Suprapubic skin (tissue), 4 donors: ENCODE results near the gene CCSER2. TPM values are rescaled to one million over a fixed set of nuclear protein-coding genes. Genes with fewer than 3 reads are reported as not detected.
"Not testable (repeated sequence)": the region's sequence is repeated elsewhere in the genome, so short reads cannot be mapped to it uniquely, and the experiment has no call there.

Experiments used
- DNase-seq, 2 donors: peaks; one replicate each; pipeline ENCODE4 v3.0.0-alpha.2; 2019; ENCODE audit warnings: low spot score in 2 of 2
- H3K27ac ChIP-seq: fragments of 200-600 bp; sonication (generic); one replicate; pipeline ENCODE4 v1.5.1; 2019
- H3K27me3 ChIP-seq: fragments of 200-600 bp; sonication (generic); one replicate; pipeline ENCODE4 v1.5.1; 2019
- H3K36me3 ChIP-seq: fragments of 200-600 bp; sonication (generic); one replicate; pipeline ENCODE4 v1.5.1; 2019
- H3K4me1 ChIP-seq: fragments of 200-600 bp; sonication (generic); one replicate; pipeline ENCODE4 v1.5.1; 2019
- H3K4me3 ChIP-seq: fragments of 200-600 bp; sonication (generic); one replicate; pipeline ENCODE4 v1.5.1; 2019; ENCODE audit warnings: mild to moderate bottlenecking
- H3K9me3 ChIP-seq: fragments of 200-600 bp; sonication (generic); one replicate; pipeline ENCODE4 v1.5.1; 2019
- CTCF ChIP-seq, 2 donors: fragments of 200-600 bp in 1 of 2; fragments of 450-650 bp in 1 of 2; sonication (generic) in 1 of 2; IDR thresholded peaks; one replicate each; pipeline ENCODE4 v1.5.1; 2016 to 2019; ENCODE audit warnings: antibody characterized with exemption in 2 of 2, mild to moderate bottlenecking in 1 of 2, moderate library complexity in 1 of 2
- EP300 ChIP-seq: sonication (generic); formaldehyde crosslinking; IDR thresholded peaks from one replicate; pipeline ENCODE4 v1.6.1; 2017; ENCODE audit warnings: antibody characterized with exemption
- POLR2A ChIP-seq, 2 donors: fragments of 450-650 bp; IDR thresholded peaks; one replicate each; pipeline ENCODE4 v1.6.1; 2017; ENCODE audit warnings: antibody characterized with exemption in 2 of 2, mild to moderate bottlenecking in 2 of 2, moderate library complexity in 2 of 2
- POLR2AphosphoS5 ChIP-seq, 3 donors: sonication (generic); formaldehyde crosslinking; IDR thresholded peaks; one replicate each; pipeline ENCODE4 v1.6.1; 2017; ENCODE audit warnings: antibody characterized with exemption in 3 of 3
- whole genome bisulfite sequencing: methylation state at CpG from one replicate; pipeline ENCODE4 v1.1.5; 2018; 5-methylcytosine and 5-hydroxymethylcytosine counted together
- total RNA-seq, 4 donors: library from RNA; depleted of rRNA; stranded (reverse); fragments of >200 nt; gene quantifications; one replicate each; pipeline ENCODE4 v1.1.0, GENCODE V29; 2016

CCSER2 gene
- 10 to 100 TPM; 39.8 to 52.7 (median 47.9) TPM for total RNA-seq

- WGBS = under 1% methylated on average over 34 of the region's 104 CpGs
- peak within 1 kb of the TSS; percentile 96 for H3K27ac ChIP-seq
Measured at GRCh38 chr10:84328418-84329195, at the start of gene CCSER2. TSS of gene CCSER2 (plus strand) at chr10:84328589. CDS start at chr10:84371053, 42,464 bp downstream.

GRCh38 chr10:84279876-84280475 is 48.4 kb upstream of the CCSER2 start:
- not testable (repeated sequence) for H3K27ac ChIP-seq, H3K36me3 ChIP-seq, H3K4me3 ChIP-seq, H3K4me1 ChIP-seq, DNase-seq, H3K9me3 ChIP-seq
- 77% methylated on average over 31 of the region's 31 CpGs for WGBS
- H3K27me3 ChIP-seq = peaks cover 11% of the 10 kb centered on the region

More at GRCh38 chr10:84328418-84329195, at the start of gene CCSER2:
- DNase-seq = peak; percentile 98
- peak within 1 kb of the TSS; percentile 100 for H3K4me3 ChIP-seq
- H3K36me3 ChIP-seq = no peaks in the 10 kb centered on the region
- H3K27me3 ChIP-seq = no peaks in the 10 kb centered on the region
- peak in 1 of 2 donors; percentile 87 for TF ChIP-seq POLR2A (IDR thresholded peaks at IDR 0.05)
- no peak for TF ChIP-seq POLR2AphosphoS5 (IDR thresholded peaks at IDR 0.05)
- TF ChIP-seq CTCF (IDR thresholded peaks at IDR 0.05) = peak in 1 of 2 donors; percentile 8
- no peak for TF ChIP-seq EP300
- peaks cover 23% of the 10 kb centered on the region for H3K4me1 ChIP-seq
- no peaks in the 10 kb centered on the region for H3K9me3 ChIP-seq

- H3K9me3 ChIP-seq = no peaks in the 10 kb centered on the region
- DNase-seq = no peak
- H3K36me3 ChIP-seq = no peaks in the 10 kb centered on the region
- no peaks in the 10 kb centered on the region for H3K27me3 ChIP-seq
- no peak overlapping the region for H3K27ac ChIP-seq
- no peak for TF ChIP-seq EP300
- TF ChIP-seq CTCF (IDR thresholded peaks at IDR 0.05) = no peak
- TF ChIP-seq POLR2AphosphoS5 (IDR thresholded peaks at IDR 0.05) = no peak
- no peak for TF ChIP-seq POLR2A (IDR thresholded peaks at IDR 0.05)
- no peaks in the 10 kb centered on the region for H3K4me1 ChIP-seq
- H3K4me3 ChIP-seq = no peak overlapping the region
Measured at GRCh38 chr10:84286695-84287094, 41.7 kb upstream of the CCSER2 start.

- H3K9me3 ChIP-seq = no peaks in the 10 kb centered on the region
- DNase-seq = no peak
- H3K4me1 ChIP-seq = no peaks in the 10 kb centered on the region
- WGBS = 87% methylated on average over 1 of the region's 1 CpG
- no peak overlapping the region for H3K27ac ChIP-seq
- no peaks in the 10 kb centered on the region for H3K27me3 ChIP-seq
- H3K4me3 ChIP-seq = no peak overlapping the region
- TF ChIP-seq EP300 (no peak), POLR2A (IDR thresholded peaks at IDR 0.05) (no peak), CTCF (IDR thresholded peaks at IDR 0.05) (no peak), POLR2AphosphoS5 (IDR thresholded peaks at IDR 0.05) (no peak)
- H3K36me3 ChIP-seq = no peaks in the 10 kb centered on the region
Measured at GRCh38 chr10:84288151-84288550, 40.2 kb upstream of the CCSER2 start.

- 71% methylated on average over 1 of the region's 1 CpG for WGBS
Measured at GRCh38 chr10:84289521-84290200, 38.7 kb upstream of the CCSER2 start.

More at GRCh38 chr10:84289521-84290200, 38.7 kb upstream of the CCSER2 start:
- no peaks in the 10 kb centered on the region for H3K4me1 ChIP-seq
- H3K27me3 ChIP-seq = no peaks in the 10 kb centered on the region
- H3K9me3 ChIP-seq = no peaks in the 10 kb centered on the region
- H3K4me3 ChIP-seq = no peak overlapping the region
- no peak for DNase-seq
- H3K36me3 ChIP-seq = no peaks in the 10 kb centered on the region
- no peak for TF ChIP-seq CTCF (IDR thresholded peaks at IDR 0.05)
- TF ChIP-seq POLR2A (IDR thresholded peaks at IDR 0.05) = no peak
- no peak for TF ChIP-seq EP300
- TF ChIP-seq POLR2AphosphoS5 (IDR thresholded peaks at IDR 0.05) = no peak
- H3K27ac ChIP-seq = no peak overlapping the region
